ENCODE data around the gene CELF2. TPM values are rescaled to one million over a fixed set of nuclear protein-coding genes. Genes with fewer than 3 reads are reported as not detected.

CELF2 gene
- total RNA-seq, 1 donor from 2014 or later: 33.8 TPM

- Mint-ChIP-seq H3K36me3 (ENCODE audit: unreplicated experiment) (peaks cover 9% of the 10 kb centered on the region), H3K4me3 (ENCODE audit: unreplicated experiment) (no peak overlapping the region), H3K27ac (ENCODE audit: unreplicated experiment) (no peak overlapping the region), H3K27me3 (ENCODE audit: unreplicated experiment) (no peaks in the 10 kb centered on the region), H3K9me3 (ENCODE audit: unreplicated experiment) (no peaks in the 10 kb centered on the region), H3K4me1 (ENCODE audit: unreplicated experiment) (no peaks in the 10 kb centered on the region)
- DNase-seq (ENCODE audit: extremely low spot score, unreplicated experiment): no peak
- TF ChIP-seq CTCF (IDR thresholded peaks at IDR 0.05): no peak
These were observed 238.2 kb downstream of the CELF2 start for GRCh38 chr10:11255796-11256444.

- peaks cover 9% of the 10 kb centered on the region for H3K36me3 Mint-ChIP-seq (ENCODE audit: unreplicated experiment)
These were observed 239.2 kb downstream of the CELF2 start for GRCh38 chr10:11256896-11257295.

GRCh38 chr10:11257440-11258090, 239.9 kb downstream of the CELF2 start:
- DNase-seq (ENCODE audit: extremely low spot score, unreplicated experiment): no peak
- H3K27ac Mint-ChIP-seq (ENCODE audit: unreplicated experiment): no peak overlapping the region
- H3K36me3 Mint-ChIP-seq (ENCODE audit: unreplicated experiment): peaks cover 9% of the 10 kb centered on the region
- H3K4me3 Mint-ChIP-seq (ENCODE audit: unreplicated experiment): no peak overlapping the region
- H3K4me1 Mint-ChIP-seq (ENCODE audit: unreplicated experiment): no peaks in the 10 kb centered on the region
- H3K27me3 Mint-ChIP-seq (ENCODE audit: unreplicated experiment): no peaks in the 10 kb centered on the region
- TF ChIP-seq CTCF (IDR thresholded peaks at IDR 0.05): no peak
- no peaks in the 10 kb centered on the region for H3K9me3 Mint-ChIP-seq (ENCODE audit: unreplicated experiment)

More at GRCh38 chr10:11256896-11257295, 239.2 kb downstream of the CELF2 start:
- H3K4me3 Mint-ChIP-seq (ENCODE audit: unreplicated experiment): no peak overlapping the region
- no peaks in the 10 kb centered on the region for H3K9me3 Mint-ChIP-seq (ENCODE audit: unreplicated experiment)
- DNase-seq (ENCODE audit: extremely low spot score, unreplicated experiment): no peak
- no peaks in the 10 kb centered on the region for H3K4me1 Mint-ChIP-seq (ENCODE audit: unreplicated experiment)
- no peak for TF ChIP-seq CTCF (IDR thresholded peaks at IDR 0.05)
- no peak overlapping the region for H3K27ac Mint-ChIP-seq (ENCODE audit: unreplicated experiment)
- no peaks in the 10 kb centered on the region for H3K27me3 Mint-ChIP-seq (ENCODE audit: unreplicated experiment)

- Mint-ChIP-seq H3K4me3 (ENCODE audit: unreplicated experiment) (no peak overlapping the region), H3K27me3 (ENCODE audit: unreplicated experiment) (no peaks in the 10 kb centered on the region), H3K27ac (ENCODE audit: unreplicated experiment) (no peak overlapping the region), H3K4me1 (ENCODE audit: unreplicated experiment) (no peaks in the 10 kb centered on the region), H3K36me3 (ENCODE audit: unreplicated experiment) (peaks cover 9% of the 10 kb centered on the region), H3K9me3 (ENCODE audit: unreplicated experiment) (no peaks in the 10 kb centered on the region)
- DNase-seq (ENCODE audit: extremely low spot score, unreplicated experiment): no peak
- no peak for TF ChIP-seq CTCF (IDR thresholded peaks at IDR 0.05)
These were observed 242.5 kb downstream of the CELF2 start for GRCh38 chr10:11260170-11260569.

GRCh38 chr10:11261143-11261542, 243.5 kb downstream of the CELF2 start:
- Mint-ChIP-seq H3K4me1 (ENCODE audit: unreplicated experiment) (no peaks in the 10 kb centered on the region), H3K27ac (ENCODE audit: unreplicated experiment) (no peak overlapping the region)

More at GRCh38 chr10:11261143-11261542, 243.5 kb downstream of the CELF2 start:
- TF ChIP-seq CTCF (IDR thresholded peaks at IDR 0.05): no peak
- H3K9me3 Mint-ChIP-seq (ENCODE audit: unreplicated experiment): no peaks in the 10 kb centered on the region
- peaks cover 9% of the 10 kb centered on the region for H3K36me3 Mint-ChIP-seq (ENCODE audit: unreplicated experiment)
- no peak for DNase-seq (ENCODE audit: extremely low spot score, unreplicated experiment)
- H3K4me3 Mint-ChIP-seq (ENCODE audit: unreplicated experiment): no peak overlapping the region
- H3K27me3 Mint-ChIP-seq (ENCODE audit: unreplicated experiment): no peaks in the 10 kb centered on the region

Data from osteocyte (in vitro differentiated cells).